ENCODE measurements around the gene CLN6.
"Not testable (repeated sequence)": the region's sequence is repeated elsewhere in the genome, so short reads cannot be mapped to it uniquely, and the experiment has no call there.

Gene CLN6

DNA sequence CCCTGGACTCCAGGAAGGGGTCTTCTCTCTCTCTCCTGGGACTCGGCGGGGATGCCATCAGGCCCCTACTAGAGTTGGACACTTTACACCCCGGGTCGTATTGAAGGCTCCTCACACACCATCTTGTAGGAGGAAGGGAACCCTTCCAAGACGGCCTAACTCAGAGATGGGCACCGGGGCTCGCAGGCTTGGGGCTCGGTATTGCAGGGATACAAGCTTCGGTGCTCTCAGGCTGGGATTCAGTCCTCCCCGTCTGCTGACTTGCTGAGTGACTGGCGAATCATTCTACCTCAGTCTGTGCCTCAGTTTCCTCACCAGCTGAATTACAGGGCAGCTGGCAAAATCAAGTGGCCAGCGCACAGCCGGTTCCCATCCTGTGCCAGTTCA, 24.0 kb downstream of the CLN6 start:
- DNase-seq (ENCODE audit: low read depth): no peak
- peak overlapping the region; percentile 2 for H3K4me3 ChIP-seq (ENCODE audit: low read length)
- TF ChIP-seq, protein P1, sequence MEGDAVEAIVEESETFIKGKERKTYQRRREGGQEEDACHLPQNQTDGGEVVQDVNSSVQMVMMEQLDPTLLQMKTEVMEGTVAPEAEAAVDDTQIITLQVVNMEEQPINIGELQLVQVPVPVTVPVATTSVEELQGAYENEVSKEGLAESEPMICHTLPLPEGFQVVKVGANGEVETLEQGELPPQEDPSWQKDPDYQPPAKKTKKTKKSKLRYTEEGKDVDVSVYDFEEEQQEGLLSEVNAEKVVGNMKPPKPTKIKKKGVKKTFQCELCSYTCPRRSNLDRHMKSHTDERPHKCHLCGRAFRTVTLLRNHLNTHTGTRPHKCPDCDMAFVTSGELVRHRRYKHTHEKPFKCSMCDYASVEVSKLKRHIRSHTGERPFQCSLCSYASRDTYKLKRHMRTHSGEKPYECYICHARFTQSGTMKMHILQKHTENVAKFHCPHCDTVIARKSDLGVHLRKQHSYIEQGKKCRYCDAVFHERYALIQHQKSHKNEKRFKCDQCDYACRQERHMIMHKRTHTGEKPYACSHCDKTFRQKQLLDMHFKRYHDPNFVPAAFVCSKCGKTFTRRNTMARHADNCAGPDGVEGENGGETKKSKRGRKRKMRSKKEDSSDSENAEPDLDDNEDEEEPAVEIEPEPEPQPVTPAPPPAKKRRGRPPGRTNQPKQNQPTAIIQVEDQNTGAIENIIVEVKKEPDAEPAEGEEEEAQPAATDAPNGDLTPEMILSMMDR (IDR thresholded peaks at IDR 0.05; ENCODE audit: insufficient read depth, low read depth, low read length, missing control alignments): no peak

DNA sequence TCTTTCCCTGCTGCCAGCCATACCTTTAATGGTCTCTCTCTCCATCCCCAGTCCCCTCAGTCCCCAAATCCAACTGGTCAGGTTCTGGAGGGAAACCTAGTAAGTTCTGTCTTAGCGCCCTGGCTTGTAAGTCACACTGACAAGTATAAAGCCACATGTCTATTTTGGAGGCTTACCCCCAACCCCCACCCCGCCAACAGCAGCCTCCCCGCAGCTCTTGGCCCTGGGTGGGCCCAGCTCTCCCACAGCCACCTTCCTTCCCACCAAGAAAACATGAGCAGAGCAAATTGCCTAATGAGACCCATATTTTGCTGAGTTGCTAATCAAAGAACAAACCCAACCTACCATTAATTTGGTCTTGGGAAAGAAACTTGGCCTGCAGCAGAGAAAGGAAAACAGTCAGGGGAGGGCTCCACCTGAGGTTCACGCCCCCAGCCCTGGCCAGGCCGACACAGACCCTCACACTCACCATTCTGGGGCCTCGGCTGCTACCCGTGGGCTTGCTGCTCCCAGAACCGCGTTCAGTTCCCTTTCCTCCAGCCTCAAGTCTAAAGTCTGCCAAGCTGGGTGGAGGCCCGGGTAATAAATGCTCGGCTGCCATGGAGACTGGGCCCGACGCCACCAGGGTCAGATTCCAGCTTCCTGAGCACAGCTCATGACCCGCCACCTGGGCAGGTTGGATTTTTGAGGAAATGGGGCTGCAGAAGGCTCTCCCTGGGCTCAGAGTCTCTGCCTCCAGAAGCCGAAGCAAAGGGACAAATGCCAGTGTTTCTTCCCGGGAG, 24.6 kb downstream of the CLN6 start, which contains the start of gene CALML4:
CALML4 (minus strand) TSS at position 557 of the 782 bp plus-strand sequence; CDS start at position 472, 85 bp downstream.
- TF ChIP-seq, protein P1 (IDR thresholded peaks at IDR 0.05; ENCODE audit: insufficient read depth, low read depth, low read length, missing control alignments): no peak
- DNase-seq (ENCODE audit: low read depth): no peak
- H3K4me3 ChIP-seq (ENCODE audit: low read length): peak within 1 kb of the TSS; percentile 2

DNA sequence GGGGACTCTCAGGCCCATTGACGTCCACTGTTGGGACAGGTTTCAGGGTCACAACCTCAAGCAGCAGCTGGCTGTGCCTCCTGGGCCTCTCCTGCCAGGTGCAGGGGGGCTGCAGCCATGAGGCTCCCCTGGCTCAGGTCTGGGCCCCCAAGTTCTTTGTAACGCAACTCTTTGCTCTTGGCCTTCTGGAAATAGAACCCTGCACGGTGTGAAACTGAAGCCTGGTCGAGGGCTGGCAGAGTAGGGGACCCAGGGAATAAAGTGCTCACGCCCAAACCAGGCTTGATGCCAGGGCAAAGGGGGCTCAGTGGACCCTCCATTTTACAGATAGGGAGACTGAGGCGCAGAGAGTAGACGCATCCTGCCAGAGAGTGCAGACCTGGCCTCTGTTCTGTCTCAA, 25.2 kb downstream of the CLN6 start:
- no peak for DNase-seq (ENCODE audit: low read depth)
- no peak overlapping the region for H3K4me3 ChIP-seq (ENCODE audit: low read length)
- TF ChIP-seq, protein P1 (IDR thresholded peaks at IDR 0.05; ENCODE audit: insufficient read depth, low read depth, low read length, missing control alignments): no peak

DNA sequence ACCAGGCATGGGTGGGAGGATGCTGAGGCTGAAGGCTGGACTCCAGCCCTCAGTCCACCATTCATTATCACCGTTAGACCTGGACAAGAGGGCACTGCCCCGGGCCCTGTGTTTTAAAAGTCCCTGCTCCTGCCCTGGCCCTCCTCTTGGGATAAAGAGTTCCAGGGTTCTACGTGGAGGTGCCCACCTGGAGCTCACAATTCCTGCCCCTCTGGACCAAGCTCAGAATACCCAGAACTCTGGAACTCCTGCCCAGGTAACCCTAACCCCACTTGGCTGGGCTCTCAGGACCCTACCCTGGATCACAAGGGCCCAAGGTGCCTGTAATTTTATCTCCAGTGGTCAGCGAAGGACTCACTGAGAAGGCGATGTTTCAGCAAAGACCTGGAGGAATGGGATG, 25.6 kb downstream of the CLN6 start:
- TF ChIP-seq, protein P1 (IDR thresholded peaks at IDR 0.05; ENCODE audit: insufficient read depth, low read depth, low read length, missing control alignments): no peak
- H3K4me3 ChIP-seq (ENCODE audit: low read length): no peak overlapping the region
- DNase-seq (ENCODE audit: low read depth): no peak

DNA sequence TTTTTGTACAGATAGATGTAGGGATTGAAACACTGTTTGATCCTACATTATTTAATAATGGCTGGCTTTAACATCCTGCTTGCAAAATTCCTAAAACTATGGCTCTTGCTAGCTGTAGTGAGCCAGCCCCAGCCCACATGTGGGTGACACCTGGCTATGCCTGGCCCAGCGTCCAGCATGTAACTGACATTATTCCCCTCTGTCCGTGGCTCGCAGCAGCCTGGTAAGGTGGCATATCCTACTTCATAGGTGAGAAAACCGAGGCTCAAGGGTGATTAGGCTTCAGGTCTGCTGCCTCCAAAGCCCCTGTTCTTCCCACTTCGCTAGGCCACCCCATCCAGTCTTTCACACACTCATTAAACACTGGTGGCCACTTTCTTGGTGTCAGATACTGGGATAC, 26.0 kb downstream of the CLN6 start:
- no peak overlapping the region for H3K4me3 ChIP-seq (ENCODE audit: low read length)
- TF ChIP-seq, protein P1 (IDR thresholded peaks at IDR 0.05; ENCODE audit: insufficient read depth, low read depth, low read length, missing control alignments): no peak
- DNase-seq (ENCODE audit: low read depth): no peak

DNA sequence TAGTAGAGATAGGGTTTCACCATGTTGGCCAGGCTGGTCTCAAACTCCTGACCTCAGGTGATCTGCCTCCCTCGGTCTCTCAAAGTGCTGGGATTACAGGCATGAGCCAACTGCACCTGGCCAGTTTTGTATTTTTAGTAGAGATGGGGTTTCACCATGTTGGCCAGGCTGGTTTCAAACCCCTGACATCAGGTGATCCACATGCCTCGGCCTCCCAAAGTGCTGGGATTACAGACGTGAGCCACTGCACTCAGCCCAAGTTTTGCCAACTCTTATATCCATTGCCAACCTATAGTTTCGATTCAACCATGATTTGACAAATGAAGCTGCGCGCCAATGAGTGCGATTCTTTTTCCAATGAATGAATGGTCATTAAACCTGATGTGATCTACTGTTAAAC, 26.5 kb downstream of the CLN6 start:
- not testable (repeated sequence) for DNase-seq (ENCODE audit: low read depth); H3K4me3 ChIP-seq (ENCODE audit: low read length)

DNA sequence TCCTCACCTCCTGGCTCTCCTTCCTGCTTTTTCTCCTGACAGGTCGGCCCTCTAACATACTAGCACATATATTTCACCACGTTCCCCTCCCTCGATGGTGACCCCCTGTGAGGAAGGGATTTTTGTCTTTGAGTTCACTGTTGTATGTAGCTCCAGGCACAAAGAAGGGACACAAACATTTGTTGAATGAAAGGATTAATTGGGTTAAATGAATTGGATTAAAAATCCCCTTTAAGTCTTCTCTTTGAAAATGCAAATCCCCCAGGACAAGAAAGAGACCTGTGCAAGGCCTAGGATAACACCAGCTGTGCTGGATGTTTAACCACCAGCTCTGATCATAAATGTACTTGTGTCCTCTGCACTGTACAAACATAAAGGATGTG, 27.7 kb downstream of the CLN6 start:
- no peak overlapping the region for H3K4me3 ChIP-seq (ENCODE audit: low read length)
- TF ChIP-seq, protein P1 (IDR thresholded peaks at IDR 0.05; ENCODE audit: insufficient read depth, low read depth, low read length, missing control alignments): no peak
- DNase-seq (ENCODE audit: low read depth): no peak

All from epithelial cell of esophagus (primary cell).